ENCODE measurements around the gene NPY5R.

The NPY5R gene

DNA sequence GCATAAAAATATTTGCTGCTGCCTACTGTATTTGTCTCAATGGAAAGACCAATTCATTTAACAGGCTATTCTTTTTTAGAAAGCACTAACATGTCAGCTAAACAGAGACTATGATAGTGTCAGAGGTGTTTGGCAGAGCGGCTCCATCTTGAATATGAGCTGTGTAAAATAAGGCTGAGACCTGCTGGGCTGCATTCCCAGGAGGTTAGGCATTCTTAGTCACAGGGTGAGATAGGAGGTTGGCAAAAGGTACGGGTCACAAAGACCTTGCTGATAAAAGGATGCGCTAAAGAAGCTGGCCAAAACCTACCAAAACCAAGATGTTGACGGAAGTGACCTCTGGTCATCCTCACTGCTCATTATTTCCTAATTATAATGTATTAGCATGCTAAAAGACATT is 41.8 kb downstream of the NPY5R start:
- no peak for FAIRE-seq

DNA sequence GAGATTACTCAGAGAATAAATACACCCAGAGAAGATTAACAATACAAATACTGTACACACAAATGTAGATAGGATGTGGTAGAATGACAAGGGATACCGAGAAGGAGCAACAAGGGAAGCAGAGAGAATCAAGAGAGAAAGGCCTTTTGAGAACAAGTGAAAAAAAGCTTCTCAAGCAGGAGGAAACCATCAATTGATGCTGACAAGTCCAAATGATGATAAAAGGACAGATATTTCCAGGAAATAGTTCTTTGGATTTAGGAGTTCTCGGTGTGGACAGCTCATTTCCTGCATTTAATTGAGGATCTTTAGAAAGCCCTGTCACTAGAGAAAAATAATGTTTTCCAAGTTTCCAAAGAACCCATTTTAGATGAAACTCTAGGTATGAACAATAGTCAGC is 48.1 kb downstream of the NPY5R start:
- FAIRE-seq, result no peak

GRCh38 chr4:163392328-163392727 is 48.6 kb downstream of the NPY5R start:
- FAIRE-seq, result no peak

- no peak for FAIRE-seq
Measured at GRCh38 chr4:163393471-163393870, 49.8 kb downstream of the NPY5R start.

- FAIRE-seq, result no peak
Measured at GRCh38 chr4:163395055-163395454, 51.4 kb downstream of the NPY5R start.

DNA sequence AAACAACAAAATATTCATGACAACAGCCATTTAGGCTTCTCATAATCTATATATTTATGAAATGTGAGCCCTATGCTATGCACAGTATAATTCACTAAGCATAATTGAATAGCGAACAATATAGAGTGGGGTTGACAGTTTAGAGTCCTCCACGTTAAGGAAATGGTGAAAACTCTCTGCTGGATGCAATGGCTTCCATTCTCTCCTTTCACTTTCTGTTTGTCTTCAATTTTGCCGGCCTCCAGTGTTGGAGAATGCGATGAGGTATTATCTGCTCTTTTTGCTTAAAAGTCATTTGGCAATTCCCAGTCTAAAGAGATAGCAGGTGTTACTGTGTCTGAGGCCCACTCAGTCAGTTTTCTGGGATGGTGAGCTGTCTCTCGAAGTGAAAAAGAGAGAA is 52.1 kb downstream of the NPY5R start:
- no peak for FAIRE-seq

GRCh38 chr4:163398238-163398637 is 54.5 kb downstream of the NPY5R start:
- FAIRE-seq, result no peak

DNA sequence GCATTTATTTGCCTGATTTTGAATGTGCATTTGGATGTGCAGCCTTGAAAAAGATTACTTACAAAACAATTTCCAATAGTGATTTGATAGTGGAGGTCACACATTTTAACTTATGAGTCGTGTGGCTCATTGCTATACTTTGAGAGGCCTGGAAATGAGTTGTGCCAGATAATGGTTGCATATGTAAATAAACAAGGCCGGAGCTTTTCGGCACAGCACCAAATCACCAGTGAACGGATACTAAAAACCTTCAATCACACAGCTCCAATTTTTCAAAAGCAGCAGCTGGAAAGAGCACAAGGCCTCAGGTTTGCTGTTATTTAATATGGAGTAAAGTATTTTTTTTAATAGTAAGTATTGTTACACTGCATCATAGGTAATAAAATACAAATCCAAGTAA is 57.2 kb downstream of the NPY5R start:
- FAIRE-seq, result no peak

Data from A204.1 (cell line).